B cell (primary cell): ENCODE measurements around the gene LGR5. TPM values are rescaled to one million over a fixed set of nuclear protein-coding genes. Genes with fewer than 3 reads are reported as not detected.

Source experiments
- ATAC-seq: fragments of 200-7000 bp; cut with Tn5 transposase; one replicate; pipeline ENCODE4 v1.10.0; 2021; ENCODE audit warnings: low read depth, mild to moderate bottlenecking, moderate number of reproducible peaks, moderate library complexity
- CTCF ChIA-PET: fragments of 350-600 bp; sonication (Branson Sonifier 250); formaldehyde crosslinking; loops from one replicate; lab custom pipeline; 2021; ENCODE audit warnings: antibody characterized with exemption, inconsistent platforms; lab: Charles Lee
- POLR2A ChIA-PET: fragments of 350-600 bp; sonication (Branson Sonifier 250); formaldehyde crosslinking; loops from one replicate; lab custom pipeline; 2021; ENCODE audit warnings: antibody characterized with exemption; lab: Charles Lee
- DNase-seq: peaks from one replicate; pipeline ENCODE4 v3.0.0; 2013
- H2AFZ ChIP-seq: 2 replicates; pipeline ENCODE4 v1.6.1; 2012; ENCODE audit warnings: mild to moderate bottlenecking, low read depth, low read length; ENCODE audit not compliant: insufficient read depth, poor library complexity, severe bottlenecking
- H3K27ac ChIP-seq, 2 donors: 1 replicate in 1 of 2; 2 replicates in 1 of 2; pipeline ENCODE4 v1.5.1; 2012 to 2013; ENCODE audit warnings: low read length in 2 of 2, mild to moderate bottlenecking in 2 of 2, moderate library complexity in 1 of 2
- H3K27me3 ChIP-seq, 4 experiments: fragments of 200-600 bp in 1 of 4; sonication (generic) in 1 of 4; replicated peaks in 1 of 4; 1 replicate in 2 of 4; 2 replicates in 2 of 4; pipeline versions ENCODE4 v1.6.1 to v1.7.0; 2013 to 2016; ENCODE audit warnings: low read length in 3 of 4, mild to moderate bottlenecking in 2 of 4, mixed read lengths in 1 of 4, moderate library complexity in 1 of 4; ENCODE audit not compliant: insufficient read depth in 4 of 4, control insufficient read depth in 3 of 4; ENCODE audit errors: control extremely low read depth in 1 of 4
- H3K36me3 ChIP-seq, 2 experiments: replicated peaks in 1 of 2; 1 replicate in 1 of 2; 2 replicates in 1 of 2; pipeline versions ENCODE4 v1.6.1 to v1.7.1; 2013; ENCODE audit warnings: low read length in 1 of 2; ENCODE audit not compliant: insufficient read depth in 2 of 2, control insufficient read depth in 1 of 2; ENCODE audit errors: control extremely low read depth in 1 of 2, extremely low read depth in 1 of 2
- H3K4me1 ChIP-seq, 2 donors: fragments of 200-600 bp in 1 of 2; sonication (generic) in 1 of 2; 1 replicate in 1 of 2; 2 replicates in 1 of 2; pipeline versions ENCODE4 v1.5.1 to v1.6.1; 2013 to 2017; ENCODE audit warnings: low read length in 2 of 2; ENCODE audit not compliant: control insufficient read depth in 2 of 2, insufficient read depth in 2 of 2
- H3K4me2 ChIP-seq: replicated peaks from 2 replicates; pipeline ENCODE3; 2012; ENCODE audit warnings: mild to moderate bottlenecking, low read depth, low read length; ENCODE audit not compliant: poor library complexity, severe bottlenecking
- H3K4me3 ChIP-seq, 5 experiments: fragments of 200-600 bp in 1 of 5; sonication (generic) in 1 of 5; 1 replicate in 3 of 5; 2 replicates in 2 of 5; pipeline versions ENCODE4 v1.5.1 to v1.7.0; 2011 to 2016; ENCODE audit warnings: low read length in 4 of 5, mild to moderate bottlenecking in 4 of 5, low read depth in 2 of 5, control low read depth in 1 of 5, moderate library complexity in 1 of 5; ENCODE audit not compliant: insufficient read depth in 1 of 5; ENCODE audit errors: control extremely low read depth in 1 of 5, extremely low read depth in 1 of 5
- H3K79me2 ChIP-seq: fragments of 200-600 bp; sonication (generic); one replicate; pipeline ENCODE4 v1.6.0; 2016; ENCODE audit warnings: low read length; ENCODE audit not compliant: control insufficient read depth, insufficient read depth
- H3K9ac ChIP-seq: fragments of 200-600 bp; sonication (generic); 2 replicates; pipeline ENCODE4 v1.6.1; 2017; ENCODE audit warnings: mild to moderate bottlenecking, low read length, moderate library complexity
- H3K9me3 ChIP-seq, 3 donors: one replicate each; pipeline versions ENCODE4 v1.6.1 to v1.7.1; 2013; ENCODE audit warnings: low read length in 2 of 3; ENCODE audit not compliant: control insufficient read depth in 2 of 3, insufficient read depth in 1 of 3; ENCODE audit errors: control extremely low read depth in 1 of 3
- H4K20me1 ChIP-seq: 2 replicates; pipeline ENCODE4 v1.6.0; 2012; ENCODE audit warnings: mild to moderate bottlenecking, low read length; ENCODE audit not compliant: insufficient read depth, control insufficient read depth, poor library complexity, severe bottlenecking
- H3K27ac Mint-ChIP-seq: one replicate; pipeline ENCODE4 v1.8.0; 2021; ENCODE audit warnings: mixed read lengths
- H3K27me3 Mint-ChIP-seq: one replicate; pipeline ENCODE4 v1.8.0; 2021; ENCODE audit warnings: mixed read lengths
- H3K4me1 Mint-ChIP-seq: one replicate; pipeline ENCODE4 v1.8.0; 2021; ENCODE audit warnings: mixed read lengths
- H3K4me3 Mint-ChIP-seq: one replicate; pipeline ENCODE4 v1.8.0; 2021; ENCODE audit warnings: mixed read lengths
- H3K9me3 Mint-ChIP-seq: one replicate; pipeline ENCODE4 v1.8.0; 2022; ENCODE audit warnings: mixed read lengths; ENCODE audit not compliant: insufficient read depth
- EZH2 ChIP-seq: IDR thresholded peaks from 2 replicates; pipeline ENCODE4 v1.6.1; 2012; ENCODE audit warnings: borderline replicate concordance, low read depth, mild to moderate bottlenecking, moderate library complexity, low read length; ENCODE audit not compliant: insufficient read depth, poor library complexity, severe bottlenecking
- WGBS: methylation state at CpG from one replicate; pipeline ENCODE4 v1.1.5; 2013; ENCODE audit warnings: missing lambda C conversion rate; ENCODE audit not compliant: insufficient coverage; 5-methylcytosine and 5-hydroxymethylcytosine counted together
- intact Hi-C: fragments of 100-400 bp; cut with micrococcal nuclease; formaldehyde crosslinking; loops from one replicate; pipeline ENCODE4 v1.10.0; 2022
- polyA plus RNA-seq: library from polyadenylated mRNA; depleted of rRNA; stranded (reverse); fragments of >200 nt; gene quantifications from 2 replicates; pipeline ENCODE4 v1.2.3, GENCODE V29; 2012
- total RNA-seq, 2 donors: library from RNA; stranded (reverse); fragments of 120-200 nt in 1 of 2; gene quantifications; 1 replicate in 1 of 2; 2 replicates in 1 of 2; pipeline versions ENCODE4 v1.2.3 to v1.2.4, GENCODE V29; 2013 to 2022
- TF ChIP-seq, protein P1 (sequence below): fragments of 200-600 bp; IDR thresholded peaks from one replicate; pipeline ENCODE4 v1.8.0; 2022; ENCODE audit warnings: antibody characterized with exemption, mild to moderate bottlenecking

Gene LGR5
- total and polyA plus RNA-seq, 2 donors (not counting 1 experiment from before 2014, with no cell fraction given): 0.06 TPM; not detected in 1

DNA sequence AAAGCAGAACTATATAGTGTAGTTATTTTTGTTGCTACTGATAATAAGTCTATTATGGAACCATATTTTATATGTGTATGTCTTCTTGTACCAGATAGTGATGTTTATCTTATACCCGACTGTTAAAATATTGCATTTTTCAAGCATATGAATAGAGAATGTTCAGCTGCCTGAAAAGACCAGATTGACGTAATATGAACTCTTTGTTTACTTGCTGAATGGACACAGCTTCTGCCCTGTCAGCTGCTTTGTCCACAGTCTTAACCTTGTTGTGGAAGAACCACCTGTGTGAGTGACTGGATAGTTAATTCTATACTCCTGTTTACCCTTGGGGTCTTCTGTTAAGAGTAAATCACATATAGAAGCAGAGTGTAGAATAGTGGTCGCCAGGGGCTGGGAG, 109.3 kb downstream of the LGR5 start:
- ChIA-PET CTCF (interaction anchor here (0.7 kb wide), 1 partner anchor 97 kb away, joined by 3 read pairs; no protein-coding TSS in a partner anchor), POLR2A (no interaction called here)

DNA sequence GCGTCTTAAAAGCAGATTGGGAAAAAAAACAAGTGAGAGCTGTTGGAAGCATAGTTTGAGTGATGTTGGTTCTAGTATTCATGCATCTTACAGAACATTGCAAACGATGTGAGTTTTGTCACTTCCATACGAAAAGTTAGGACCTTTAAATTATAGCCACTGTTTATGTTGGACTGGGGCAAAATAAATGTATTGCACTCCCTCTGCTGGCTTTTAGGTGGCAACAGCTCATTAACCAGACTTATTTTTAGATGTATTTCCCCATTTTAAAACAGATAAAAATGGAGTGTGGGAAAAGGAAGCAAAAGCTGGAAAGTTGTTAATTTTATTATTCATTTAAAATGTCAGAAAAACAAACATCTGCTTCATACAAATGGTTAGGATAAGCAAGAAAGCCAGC, 111.9 kb downstream of the LGR5 start:
- Histone ChIP-seq H3K4me1 (no peaks in the 10 kb centered on the region), H3K4me2 (no peak overlapping the region), H3K27me3 (no peaks in the 10 kb centered on the region), H4K20me1 (no peaks in the 10 kb centered on the region), H3K4me3 (no peak overlapping the region), H2AFZ (no peak overlapping the region), H3K79me2 (no peaks in the 10 kb centered on the region), H3K9me3 (no peaks in the 10 kb centered on the region), H3K27ac (no peak overlapping the region), H3K36me3 (no peaks in the 10 kb centered on the region), H3K9ac (no peak overlapping the region)
- TF ChIP-seq, protein P1, sequence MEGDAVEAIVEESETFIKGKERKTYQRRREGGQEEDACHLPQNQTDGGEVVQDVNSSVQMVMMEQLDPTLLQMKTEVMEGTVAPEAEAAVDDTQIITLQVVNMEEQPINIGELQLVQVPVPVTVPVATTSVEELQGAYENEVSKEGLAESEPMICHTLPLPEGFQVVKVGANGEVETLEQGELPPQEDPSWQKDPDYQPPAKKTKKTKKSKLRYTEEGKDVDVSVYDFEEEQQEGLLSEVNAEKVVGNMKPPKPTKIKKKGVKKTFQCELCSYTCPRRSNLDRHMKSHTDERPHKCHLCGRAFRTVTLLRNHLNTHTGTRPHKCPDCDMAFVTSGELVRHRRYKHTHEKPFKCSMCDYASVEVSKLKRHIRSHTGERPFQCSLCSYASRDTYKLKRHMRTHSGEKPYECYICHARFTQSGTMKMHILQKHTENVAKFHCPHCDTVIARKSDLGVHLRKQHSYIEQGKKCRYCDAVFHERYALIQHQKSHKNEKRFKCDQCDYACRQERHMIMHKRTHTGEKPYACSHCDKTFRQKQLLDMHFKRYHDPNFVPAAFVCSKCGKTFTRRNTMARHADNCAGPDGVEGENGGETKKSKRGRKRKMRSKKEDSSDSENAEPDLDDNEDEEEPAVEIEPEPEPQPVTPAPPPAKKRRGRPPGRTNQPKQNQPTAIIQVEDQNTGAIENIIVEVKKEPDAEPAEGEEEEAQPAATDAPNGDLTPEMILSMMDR: no peak
- TF ChIP-seq EZH2: no peak
- Mint-ChIP-seq H3K4me1 (no peaks in the 10 kb centered on the region), H3K4me3 (no peak overlapping the region), H3K27me3 (no peaks in the 10 kb centered on the region), H3K9me3 (peaks cover 2% of the 10 kb centered on the region), H3K27ac (no peak overlapping the region)
- no peak for ATAC-seq
- no CpG with 5 or more reads among the region's 3 CpGs for WGBS
- CTCF ChIA-PET: interaction anchor here (1.7 kb wide), 1 partner anchor 136 kb away, joined by 7 read pairs; no protein-coding TSS in a partner anchor
- peak; percentile 7 for DNase-seq
- intact Hi-C loops: no loop called here
- POLR2A ChIA-PET: no interaction called here

More for the DNA sequence above, 109.3 kb downstream of the LGR5 start:
- no peaks in the 10 kb centered on the region for H4K20me1 ChIP-seq
- Mint-ChIP-seq H3K27ac (no peak overlapping the region), H3K27me3 (no peaks in the 10 kb centered on the region), H3K9me3 (no peaks in the 10 kb centered on the region), H3K4me1 (no peaks in the 10 kb centered on the region), H3K4me3 (no peak overlapping the region)
- H3K36me3 ChIP-seq: no peaks in the 10 kb centered on the region
- no peaks in the 10 kb centered on the region for H3K27me3 ChIP-seq
- H3K9ac ChIP-seq: no peak overlapping the region
- WGBS: 100% methylated on average over 1 of the region's 3 CpGs
- H3K27ac ChIP-seq: no peak overlapping the region
- H3K79me2 ChIP-seq: no peaks in the 10 kb centered on the region
- intact Hi-C loops: no loop called here
- no peak overlapping the region for H3K4me2 ChIP-seq
- H3K9me3 ChIP-seq: no peaks in the 10 kb centered on the region
- no peak for ATAC-seq
- no peak for DNase-seq
- H2AFZ ChIP-seq: no peak overlapping the region
- TF ChIP-seq, protein P1: no peak
- TF ChIP-seq EZH2: no peak
- H3K4me3 ChIP-seq: no peak overlapping the region
- no peaks in the 10 kb centered on the region for H3K4me1 ChIP-seq
